B cell (primary cell): ENCODE data around the gene CPEB2. TPM values are rescaled to one million over a fixed set of nuclear protein-coding genes. Genes with fewer than 3 reads are reported as not detected.

Experiments
- ATAC-seq: fragments of 200-7000 bp; cut with Tn5 transposase; one replicate; pipeline ENCODE4 v1.10.0; 2021; ENCODE audit warnings: low read depth, mild to moderate bottlenecking, moderate number of reproducible peaks, moderate library complexity
- CTCF ChIA-PET: fragments of 350-600 bp; sonication (Branson Sonifier 250); formaldehyde crosslinking; loops from one replicate; lab custom pipeline; 2021; ENCODE audit warnings: antibody characterized with exemption, inconsistent platforms; lab: Charles Lee
- POLR2A ChIA-PET: fragments of 350-600 bp; sonication (Branson Sonifier 250); formaldehyde crosslinking; loops from one replicate; lab custom pipeline; 2021; ENCODE audit warnings: antibody characterized with exemption; lab: Charles Lee
- DNase-seq: peaks from one replicate; pipeline ENCODE4 v3.0.0; 2013
- H2AFZ ChIP-seq: 2 replicates; pipeline ENCODE4 v1.6.1; 2012; ENCODE audit warnings: mild to moderate bottlenecking, low read depth, low read length; ENCODE audit not compliant: insufficient read depth, poor library complexity, severe bottlenecking
- H3K27ac ChIP-seq, 2 donors: 1 replicate in 1 of 2; 2 replicates in 1 of 2; pipeline ENCODE4 v1.5.1; 2012 to 2013; ENCODE audit warnings: low read length in 2 of 2, mild to moderate bottlenecking in 2 of 2, moderate library complexity in 1 of 2
- H3K27me3 ChIP-seq, 4 experiments: fragments of 200-600 bp in 1 of 4; sonication (generic) in 1 of 4; replicated peaks in 1 of 4; 1 replicate in 2 of 4; 2 replicates in 2 of 4; pipeline versions ENCODE4 v1.6.1 to v1.7.0; 2013 to 2016; ENCODE audit warnings: low read length in 3 of 4, mild to moderate bottlenecking in 2 of 4, mixed read lengths in 1 of 4, moderate library complexity in 1 of 4; ENCODE audit not compliant: insufficient read depth in 4 of 4, control insufficient read depth in 3 of 4; ENCODE audit errors: control extremely low read depth in 1 of 4
- H3K36me3 ChIP-seq, 2 experiments: replicated peaks in 1 of 2; 1 replicate in 1 of 2; 2 replicates in 1 of 2; pipeline versions ENCODE4 v1.6.1 to v1.7.1; 2013; ENCODE audit warnings: low read length in 1 of 2; ENCODE audit not compliant: insufficient read depth in 2 of 2, control insufficient read depth in 1 of 2; ENCODE audit errors: control extremely low read depth in 1 of 2, extremely low read depth in 1 of 2
- H3K4me1 ChIP-seq, 2 donors: fragments of 200-600 bp in 1 of 2; sonication (generic) in 1 of 2; 1 replicate in 1 of 2; 2 replicates in 1 of 2; pipeline versions ENCODE4 v1.5.1 to v1.6.1; 2013 to 2017; ENCODE audit warnings: low read length in 2 of 2; ENCODE audit not compliant: control insufficient read depth in 2 of 2, insufficient read depth in 2 of 2
- H3K4me2 ChIP-seq: replicated peaks from 2 replicates; pipeline ENCODE3; 2012; ENCODE audit warnings: mild to moderate bottlenecking, low read depth, low read length; ENCODE audit not compliant: poor library complexity, severe bottlenecking
- H3K4me3 ChIP-seq, 5 experiments: fragments of 200-600 bp in 1 of 5; sonication (generic) in 1 of 5; 1 replicate in 3 of 5; 2 replicates in 2 of 5; pipeline versions ENCODE4 v1.5.1 to v1.7.0; 2011 to 2016; ENCODE audit warnings: low read length in 4 of 5, mild to moderate bottlenecking in 4 of 5, low read depth in 2 of 5, control low read depth in 1 of 5, moderate library complexity in 1 of 5; ENCODE audit not compliant: insufficient read depth in 1 of 5; ENCODE audit errors: control extremely low read depth in 1 of 5, extremely low read depth in 1 of 5
- H3K79me2 ChIP-seq: fragments of 200-600 bp; sonication (generic); one replicate; pipeline ENCODE4 v1.6.0; 2016; ENCODE audit warnings: low read length; ENCODE audit not compliant: control insufficient read depth, insufficient read depth
- H3K9ac ChIP-seq: fragments of 200-600 bp; sonication (generic); 2 replicates; pipeline ENCODE4 v1.6.1; 2017; ENCODE audit warnings: mild to moderate bottlenecking, low read length, moderate library complexity
- H3K9me3 ChIP-seq, 3 donors: one replicate each; pipeline versions ENCODE4 v1.6.1 to v1.7.1; 2013; ENCODE audit warnings: low read length in 2 of 3; ENCODE audit not compliant: control insufficient read depth in 2 of 3, insufficient read depth in 1 of 3; ENCODE audit errors: control extremely low read depth in 1 of 3
- H4K20me1 ChIP-seq: 2 replicates; pipeline ENCODE4 v1.6.0; 2012; ENCODE audit warnings: mild to moderate bottlenecking, low read length; ENCODE audit not compliant: insufficient read depth, control insufficient read depth, poor library complexity, severe bottlenecking
- H3K27ac Mint-ChIP-seq: one replicate; pipeline ENCODE4 v1.8.0; 2021; ENCODE audit warnings: mixed read lengths
- H3K27me3 Mint-ChIP-seq: one replicate; pipeline ENCODE4 v1.8.0; 2021; ENCODE audit warnings: mixed read lengths
- H3K4me1 Mint-ChIP-seq: one replicate; pipeline ENCODE4 v1.8.0; 2021; ENCODE audit warnings: mixed read lengths
- H3K4me3 Mint-ChIP-seq: one replicate; pipeline ENCODE4 v1.8.0; 2021; ENCODE audit warnings: mixed read lengths
- H3K9me3 Mint-ChIP-seq: one replicate; pipeline ENCODE4 v1.8.0; 2022; ENCODE audit warnings: mixed read lengths; ENCODE audit not compliant: insufficient read depth
- EZH2 ChIP-seq: IDR thresholded peaks from 2 replicates; pipeline ENCODE4 v1.6.1; 2012; ENCODE audit warnings: borderline replicate concordance, low read depth, mild to moderate bottlenecking, moderate library complexity, low read length; ENCODE audit not compliant: insufficient read depth, poor library complexity, severe bottlenecking
- WGBS: methylation state at CpG from one replicate; pipeline ENCODE4 v1.1.5; 2013; ENCODE audit warnings: missing lambda C conversion rate; ENCODE audit not compliant: insufficient coverage; 5-methylcytosine and 5-hydroxymethylcytosine counted together
- intact Hi-C: fragments of 100-400 bp; cut with micrococcal nuclease; formaldehyde crosslinking; loops from one replicate; pipeline ENCODE4 v1.10.0; 2022
- polyA plus RNA-seq: library from polyadenylated mRNA; depleted of rRNA; stranded (reverse); fragments of >200 nt; gene quantifications from 2 replicates; pipeline ENCODE4 v1.2.3, GENCODE V29; 2012
- total RNA-seq, 2 donors: library from RNA; stranded (reverse); fragments of 120-200 nt in 1 of 2; gene quantifications; 1 replicate in 1 of 2; 2 replicates in 1 of 2; pipeline versions ENCODE4 v1.2.3 to v1.2.4, GENCODE V29; 2013 to 2022
- TF ChIP-seq, protein P1 (sequence below): fragments of 200-600 bp; IDR thresholded peaks from one replicate; pipeline ENCODE4 v1.8.0; 2022; ENCODE audit warnings: antibody characterized with exemption, mild to moderate bottlenecking

CPEB2 gene
- total and polyA plus RNA-seq, 2 donors (not counting 1 experiment from before 2014, with no cell fraction given), result 3.2 to 18.0 TPM

GRCh38 chr4:15006416-15007024, 4.2 kb downstream of the CPEB2 start:
- no peaks in the 10 kb centered on the region for H3K27me3 ChIP-seq
- H3K4me1 ChIP-seq, result peaks cover 10 to 12% of the 10 kb centered on the region in 2 donors
- H3K4me3 ChIP-seq, result no peak overlapping the region
- Mint-ChIP-seq H3K27me3 (no peaks in the 10 kb centered on the region), H3K4me1 (peaks cover 19% of the 10 kb centered on the region), H3K27ac (peak overlapping the region; percentile 17), H3K4me3 (peak overlapping the region; percentile 65), H3K9me3 (no peaks in the 10 kb centered on the region)
- TF ChIP-seq, protein P1, sequence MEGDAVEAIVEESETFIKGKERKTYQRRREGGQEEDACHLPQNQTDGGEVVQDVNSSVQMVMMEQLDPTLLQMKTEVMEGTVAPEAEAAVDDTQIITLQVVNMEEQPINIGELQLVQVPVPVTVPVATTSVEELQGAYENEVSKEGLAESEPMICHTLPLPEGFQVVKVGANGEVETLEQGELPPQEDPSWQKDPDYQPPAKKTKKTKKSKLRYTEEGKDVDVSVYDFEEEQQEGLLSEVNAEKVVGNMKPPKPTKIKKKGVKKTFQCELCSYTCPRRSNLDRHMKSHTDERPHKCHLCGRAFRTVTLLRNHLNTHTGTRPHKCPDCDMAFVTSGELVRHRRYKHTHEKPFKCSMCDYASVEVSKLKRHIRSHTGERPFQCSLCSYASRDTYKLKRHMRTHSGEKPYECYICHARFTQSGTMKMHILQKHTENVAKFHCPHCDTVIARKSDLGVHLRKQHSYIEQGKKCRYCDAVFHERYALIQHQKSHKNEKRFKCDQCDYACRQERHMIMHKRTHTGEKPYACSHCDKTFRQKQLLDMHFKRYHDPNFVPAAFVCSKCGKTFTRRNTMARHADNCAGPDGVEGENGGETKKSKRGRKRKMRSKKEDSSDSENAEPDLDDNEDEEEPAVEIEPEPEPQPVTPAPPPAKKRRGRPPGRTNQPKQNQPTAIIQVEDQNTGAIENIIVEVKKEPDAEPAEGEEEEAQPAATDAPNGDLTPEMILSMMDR, result peak; percentile 82
- TF ChIP-seq EZH2, result no peak
- ChIA-PET CTCF (interaction anchor here (1.0 to 1.5 kb wide), 2 partner anchors 17 to 1352 kb away, joined by 3 to 4 read pairs; no protein-coding TSS in a partner anchor), POLR2A (no interaction called here)
- no peak for ATAC-seq
- peaks cover 13% of the 10 kb centered on the region for H4K20me1 ChIP-seq
- peak; percentile 56 for DNase-seq
- no peaks in the 10 kb centered on the region for H3K9me3 ChIP-seq
- H3K79me2 ChIP-seq, result peaks cover 55% of the 10 kb centered on the region
- peaks cover 0 to 14% of the 10 kb centered on the region in 2 experiments for H3K36me3 ChIP-seq
- H3K4me2 ChIP-seq, result peak overlapping the region; percentile 9
- intact Hi-C loops, result loop anchor here (1.0 to 10.0 kb wide), 7 partner anchors 14 to 1394 kb away; partner anchors contain the start of gene FBXL5
- H3K9ac ChIP-seq, result no peak overlapping the region
- no CpG with 5 or more reads among the region's 2 CpGs for WGBS
- H3K27ac ChIP-seq, result no peak overlapping the region
- H2AFZ ChIP-seq, result no peak overlapping the region

DNA sequence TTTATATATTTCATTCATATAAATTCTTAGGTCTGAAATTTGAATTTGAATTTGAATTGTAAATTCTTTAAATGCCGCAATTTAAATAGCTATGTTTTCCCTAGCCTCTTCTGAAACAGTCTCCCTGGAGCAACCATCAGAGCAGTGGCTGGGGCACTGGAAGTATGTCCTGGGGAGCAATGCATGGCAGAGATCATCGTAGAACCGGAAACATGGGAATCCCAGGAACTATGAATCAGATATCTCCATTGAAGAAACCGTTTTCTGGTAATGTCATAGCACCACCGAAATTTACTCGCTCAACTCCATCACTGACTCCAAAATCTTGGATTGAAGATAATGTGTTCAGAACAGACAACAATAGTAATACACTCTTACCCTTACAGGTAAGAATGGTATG, 4.9 kb downstream of the CPEB2 start:
- H3K36me3 ChIP-seq, result peaks cover 0 to 14% of the 10 kb centered on the region in 2 experiments
- no peak for DNase-seq
- WGBS, result 94% methylated on average over 2 of the region's 6 CpGs
- peaks cover 13% of the 10 kb centered on the region for H4K20me1 ChIP-seq
- H3K27ac Mint-ChIP-seq, result no peak overlapping the region
- ATAC-seq, result no peak
- H3K27me3 ChIP-seq, result no peaks in the 10 kb centered on the region
- CTCF ChIA-PET, result interaction anchor here (1.2 to 1.5 kb wide), 3 partner anchors 15 to 1353 kb away, joined by 3 to 4 read pairs (median 3); no protein-coding TSS in a partner anchor
- H3K4me3 ChIP-seq, result no peak overlapping the region
- H3K79me2 ChIP-seq, result peaks cover 60% of the 10 kb centered on the region
- no peak overlapping the region for H3K4me2 ChIP-seq
- peaks cover 10 to 12% of the 10 kb centered on the region in 2 donors for H3K4me1 ChIP-seq
- no peak overlapping the region for H2AFZ ChIP-seq
- no peak overlapping the region for H3K4me3 Mint-ChIP-seq
- H3K9me3 ChIP-seq, result no peaks in the 10 kb centered on the region
- intact Hi-C loops, result loop anchor here (2.0 to 10.0 kb wide), 5 partner anchors 14 to 1395 kb away; no protein-coding TSS in a partner anchor
- H3K27ac ChIP-seq, result no peak overlapping the region
- H3K9ac ChIP-seq, result no peak overlapping the region
- POLR2A ChIA-PET, result no interaction called here
- no peaks in the 10 kb centered on the region for H3K27me3 Mint-ChIP-seq
- no peak for TF ChIP-seq EZH2
- TF ChIP-seq, protein P1, result no peak
- H3K9me3 Mint-ChIP-seq, result no peaks in the 10 kb centered on the region
- peaks cover 19% of the 10 kb centered on the region for H3K4me1 Mint-ChIP-seq
